ENCODE results near the gene NOL7.

The NOL7 gene

GRCh38 chr6:13600036-13600435, 15.1 kb upstream of the NOL7 start:
- no peak for DNase-seq

DNA sequence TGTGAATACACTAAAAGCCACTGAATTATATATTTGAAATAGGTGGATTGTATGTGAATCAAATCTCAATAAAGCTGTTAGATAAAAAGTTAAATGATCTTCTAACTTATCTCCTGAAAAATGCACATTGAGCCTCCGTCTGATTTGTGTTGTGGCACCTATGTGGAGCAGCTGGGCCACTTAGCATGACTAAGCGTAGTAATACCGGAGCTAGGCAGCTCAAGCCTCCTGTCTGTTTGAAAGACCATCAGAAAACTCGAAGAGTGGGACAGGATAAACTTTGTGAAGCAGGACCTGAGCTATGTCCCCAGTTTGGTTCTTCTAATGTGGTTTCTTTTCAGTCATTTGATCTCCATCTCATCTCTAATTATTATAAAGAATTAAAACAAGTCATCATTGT, 11.0 kb upstream of the NOL7 start:
- DNase-seq, result no peak

- DNase-seq, result no peak
Observed at GRCh38 chr6:13604546-13605416, 10.4 kb upstream of the NOL7 start.

- DNase-seq, result no peak
Observed at GRCh38 chr6:13605634-13606033, 9.5 kb upstream of the NOL7 start.

DNA sequence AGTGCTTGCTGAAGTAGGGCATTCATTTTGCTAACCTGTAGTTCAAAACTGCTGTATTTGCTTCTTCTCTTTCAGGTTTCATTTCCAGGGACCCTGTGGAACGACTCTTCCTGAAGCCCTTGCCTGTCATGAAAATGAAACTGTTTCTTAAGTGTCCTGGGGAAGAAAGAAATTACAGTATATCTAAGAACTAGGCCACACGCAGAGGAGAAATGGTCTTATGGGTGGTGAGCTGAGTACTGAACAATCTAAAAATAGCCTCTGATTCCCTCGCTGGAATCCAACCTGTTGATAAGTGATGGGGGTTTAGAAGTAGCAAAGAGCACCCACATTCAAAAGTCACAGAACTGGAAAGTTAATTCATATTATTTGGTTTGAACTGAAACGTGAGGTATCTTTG, 3.4 kb upstream of the NOL7 start:
- DNase-seq, result no peak

DNA sequence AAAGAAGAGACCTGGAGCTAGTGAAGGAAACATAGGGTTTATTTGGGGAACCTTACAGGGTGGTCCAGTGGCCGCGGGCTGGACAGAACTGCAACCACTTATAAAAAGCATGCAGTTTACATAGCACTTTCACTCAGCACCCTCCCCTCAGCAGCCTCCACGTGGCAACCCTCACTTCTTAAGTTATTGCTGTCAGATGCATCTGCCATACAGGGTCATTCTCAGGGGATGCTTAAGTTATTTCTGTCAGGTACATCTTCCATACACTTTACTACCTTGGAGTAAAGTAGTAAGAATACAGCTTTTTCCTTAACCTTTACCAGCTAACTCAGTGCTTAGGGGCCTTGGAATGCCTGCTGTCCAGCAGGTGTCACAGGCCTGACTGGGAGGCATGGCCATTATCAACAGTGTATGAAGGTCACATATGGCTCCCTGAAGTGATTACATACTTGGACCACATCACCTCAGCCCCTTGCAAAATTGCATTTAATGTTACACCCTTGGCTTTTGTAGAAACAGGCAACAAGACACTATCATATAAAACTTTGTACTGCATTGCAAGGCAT, 2.0 kb upstream of the NOL7 start:
- DNase-seq, result no peak

- DNase-seq, result peak; percentile 74
Observed at GRCh38 chr6:13614126-13614925, 809 bp upstream of the NOL7 start.

- peak; percentile 40 for DNase-seq
Observed at GRCh38 chr6:13615792-13616120, 621 bp downstream of the NOL7 start.

GRCh38 chr6:13617066-13617465, 1.9 kb downstream of the NOL7 start:
- DNase-seq, result no peak

DNA sequence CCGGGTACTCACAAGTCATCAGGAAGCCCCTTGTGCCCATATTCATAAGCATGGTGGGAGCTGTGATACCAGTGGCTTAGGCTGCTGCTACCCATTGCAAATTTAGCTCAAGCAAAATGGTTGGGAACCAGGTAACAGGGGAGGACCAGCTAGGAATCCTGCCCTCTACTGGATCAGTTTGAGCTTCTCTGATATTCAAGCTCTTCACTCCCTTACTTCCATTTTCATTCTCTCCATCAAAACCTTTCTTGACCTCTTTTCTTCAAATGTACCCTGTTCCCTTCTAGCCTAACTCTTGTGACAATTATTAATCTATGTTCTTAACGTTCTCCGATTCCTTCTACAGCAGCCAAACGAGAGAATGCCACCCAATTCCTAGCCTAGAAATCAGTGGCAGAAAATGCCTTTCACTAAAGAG, 9.7 kb downstream of the NOL7 start:
- DNase-seq, result peak; percentile 41

- DNase-seq, result no peak
Observed at GRCh38 chr6:13629459-13630116, 14.5 kb downstream of the NOL7 start.

- no peak for DNase-seq
Observed at GRCh38 chr6:13630499-13630898, 15.4 kb downstream of the NOL7 start.

DNA sequence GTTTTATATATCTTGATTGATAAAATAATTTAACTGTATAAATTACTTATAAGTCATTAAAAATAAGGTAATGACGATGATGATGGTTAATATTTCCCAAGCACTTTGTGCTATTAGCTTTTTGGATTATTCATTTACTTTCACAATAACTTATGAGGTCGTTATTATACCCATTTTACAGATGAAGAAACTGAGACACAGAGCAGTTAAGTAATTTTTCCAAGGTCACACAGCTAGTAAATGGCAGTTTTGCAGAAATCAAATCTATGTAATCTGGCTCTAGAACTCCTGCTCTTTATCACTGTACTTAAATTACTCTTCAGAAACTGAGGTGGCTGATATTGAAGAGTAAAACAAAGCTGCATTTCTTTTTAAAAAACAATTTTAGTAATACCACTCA, 18.2 kb downstream of the NOL7 start:
- no peak for DNase-seq

DNA sequence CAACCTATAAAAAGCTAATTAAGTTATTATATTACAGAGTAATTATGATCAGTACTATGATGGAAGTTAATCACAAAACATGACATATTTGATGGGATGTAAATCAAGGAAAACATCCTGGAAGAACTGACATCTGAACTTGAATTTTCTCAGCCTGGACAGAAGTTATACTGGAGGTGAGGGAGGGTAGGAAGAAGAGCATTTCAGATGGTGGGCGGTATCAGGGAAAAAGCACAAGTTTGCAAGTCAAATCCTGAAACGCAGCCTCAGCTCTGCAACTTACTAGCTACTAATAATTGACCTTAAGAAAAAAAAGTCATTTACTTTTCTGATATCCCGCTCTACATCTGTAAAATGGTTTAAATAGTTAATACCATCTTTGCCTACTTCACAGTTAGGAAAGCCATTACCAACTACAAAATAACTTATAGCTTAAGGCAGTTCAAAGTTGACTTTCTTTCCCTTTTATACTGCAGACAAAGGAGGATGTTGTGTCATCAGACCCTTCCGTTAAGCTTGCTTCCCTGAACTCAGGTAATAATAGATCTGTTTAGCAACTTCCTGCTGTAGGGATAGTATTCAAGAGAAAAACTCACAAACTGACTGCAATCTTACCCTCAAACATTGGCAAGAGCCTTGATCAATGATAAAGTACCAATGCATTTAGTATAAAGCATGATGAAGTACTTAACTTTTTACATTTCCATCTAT, 21.0 kb downstream of the NOL7 start:
- DNase-seq, result no peak

- no peak for DNase-seq
Observed at GRCh38 chr6:13638014-13638413, 22.9 kb downstream of the NOL7 start.

DNA sequence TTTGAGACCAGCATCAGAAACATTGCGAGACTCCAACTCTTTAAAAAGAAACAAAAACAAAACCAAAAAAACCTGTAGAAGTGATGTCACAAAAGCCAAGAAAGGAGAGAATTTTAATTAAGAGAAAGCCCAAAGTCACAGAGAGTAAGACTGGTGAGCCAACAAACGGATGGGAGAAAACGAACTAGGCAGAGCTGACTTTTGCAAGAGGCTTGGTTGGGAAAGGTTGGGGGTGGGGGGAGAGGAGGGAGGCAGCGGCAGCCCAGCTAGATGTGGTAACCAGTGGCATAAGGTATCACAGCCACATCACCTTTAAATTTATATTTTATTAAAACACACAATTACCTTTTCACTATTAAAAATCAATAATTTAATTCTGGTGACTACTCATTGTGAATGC, 23.5 kb downstream of the NOL7 start:
- no peak for DNase-seq

DNA sequence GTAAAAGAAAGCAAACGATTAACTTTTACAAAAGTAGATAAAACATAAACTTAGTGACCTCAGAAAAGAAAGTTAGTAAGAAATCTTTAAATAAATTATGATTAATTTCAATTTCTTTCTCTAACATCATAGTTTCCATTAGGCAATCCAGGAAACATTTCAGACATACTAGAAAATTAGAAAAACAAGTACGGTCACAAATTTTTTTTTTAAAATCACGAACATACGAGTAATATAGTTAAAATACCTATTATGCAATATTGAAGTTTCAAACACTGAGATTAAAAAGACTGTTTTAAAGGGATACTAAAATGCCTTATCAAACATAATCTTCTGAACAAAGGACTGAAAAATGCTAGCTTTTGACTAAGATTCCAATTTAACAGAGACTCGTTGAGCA, 26.2 kb downstream of the NOL7 start:
- DNase-seq, result no peak

DNA sequence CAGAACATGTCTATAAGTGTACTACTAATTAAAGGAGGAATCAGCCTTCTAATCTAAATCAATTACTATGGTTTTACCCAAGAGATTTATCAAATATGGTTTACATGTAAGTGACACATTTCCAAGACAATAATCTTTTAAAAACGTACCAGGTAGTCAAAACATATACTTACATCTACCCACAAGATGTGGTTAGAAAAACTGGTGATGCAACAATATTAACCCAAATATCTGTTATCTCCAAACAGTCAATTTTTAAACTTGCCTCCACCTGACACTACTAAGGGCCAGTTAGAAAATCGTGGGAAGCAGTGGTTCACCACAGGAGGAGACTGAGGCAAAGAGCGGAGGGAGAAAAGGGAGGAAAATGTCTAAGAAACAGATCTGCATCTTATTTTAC, 28.0 kb downstream of the NOL7 start:
- DNase-seq, result no peak

- peak; percentile 41 for DNase-seq
Observed at GRCh38 chr6:13648850-13649249, 33.7 kb downstream of the NOL7 start.

- DNase-seq, result no peak
Observed at GRCh38 chr6:13649393-13649792, 34.3 kb downstream of the NOL7 start.

DNA sequence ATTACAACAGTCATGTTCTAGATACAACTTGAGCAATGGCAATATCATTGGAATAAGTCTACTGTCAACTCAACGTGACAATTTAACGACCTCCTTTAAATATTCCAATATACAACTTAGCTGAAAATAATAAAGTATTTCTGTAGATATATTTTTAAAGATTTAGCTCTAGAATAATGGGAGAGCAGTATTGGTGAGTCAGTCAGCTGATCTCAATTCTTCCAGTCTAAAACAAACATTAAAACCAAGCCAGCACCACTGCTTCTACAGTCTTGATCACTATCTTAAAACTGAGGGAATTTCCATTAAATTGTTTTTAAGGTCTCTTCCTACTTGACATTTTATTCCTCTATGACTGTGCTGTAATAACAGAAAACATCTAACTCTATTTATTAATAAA, 38.2 kb downstream of the NOL7 start:
- no peak for DNase-seq

GRCh38 chr6:13654496-13654895, 39.4 kb downstream of the NOL7 start:
- DNase-seq, result no peak

GRCh38 chr6:13655700-13656099, 40.6 kb downstream of the NOL7 start:
- DNase-seq, result no peak
